Testis (tissue), 3 donors: ENCODE results near the gene ZNF428. TPM values are rescaled to one million over a fixed set of nuclear protein-coding genes. Genes with fewer than 3 reads are reported as not detected.

Experiments
- DNase-seq: peaks from one replicate; pipeline ENCODE4 v3.0.0-alpha.2; 2019
- H3K27ac ChIP-seq, 2 donors: fragments of 200-600 bp; sonication (generic); one replicate each; pipeline ENCODE4 v1.5.1; 2019
- H3K27me3 ChIP-seq: fragments of 200-600 bp; sonication (generic); one replicate; pipeline ENCODE4 v1.5.1; 2019
- H3K36me3 ChIP-seq: fragments of 200-600 bp; sonication (generic); one replicate; pipeline ENCODE4 v1.5.1; 2017; ENCODE audit warnings: low read depth; ENCODE audit errors: missing control alignments
- H3K4me1 ChIP-seq: fragments of 200-600 bp; sonication (generic); one replicate; pipeline ENCODE4 v1.5.1; 2019
- H3K4me3 ChIP-seq, 2 donors: fragments of 200-600 bp; sonication (generic); one replicate each; pipeline ENCODE4 v1.5.1; 2017 to 2019
- H3K9me3 ChIP-seq: fragments of 200-600 bp; sonication (generic); one replicate; pipeline ENCODE4 v1.5.1; 2017
- POLR2A ChIP-seq: fragments of 450-650 bp; IDR thresholded peaks from one replicate; pipeline ENCODE4 v1.6.1; 2017; ENCODE audit warnings: antibody characterized with exemption, mild to moderate bottlenecking, moderate library complexity
- WGBS, 2 donors: methylation state at CpG; one replicate each; pipeline ENCODE4 v1.1.5; 2018; 5-methylcytosine and 5-hydroxymethylcytosine counted together
- intact Hi-C: fragments of 100-400 bp; cut with DNase I; formaldehyde crosslinking; loops from one replicate; pipeline ENCODE4 v1.15.1; 2023; ENCODE audit warnings: low total_unique reads
- polyA plus RNA-seq: library from polyadenylated mRNA; stranded (reverse); fragments of 350-450 nt; fragmentation: Illumina TruSeq; extraction: RNeasy Lipid Tissue Mini Kit (QIAGEN cat#74804); gene quantifications from one replicate; pipeline ENCODE4 v1.2.3, GENCODE V29; 2014; ENCODE audit warnings: low read depth, low replicate concordance; ENCODE audit not compliant: insufficient read depth
- total RNA-seq, 2 donors: library from RNA; depleted of rRNA; stranded (reverse); fragments of >200 nt; gene quantifications; one replicate each; pipeline ENCODE4 v1.2.3, GENCODE V29; 2016
- TF ChIP-seq, protein P1 (sequence below), 3 experiments: fragments of 450-650 bp in 2 of 3; fragments of 200-600 bp in 1 of 3; sonication (generic) in 1 of 3; IDR thresholded peaks; one replicate each; pipeline ENCODE4 v1.5.1; 2016 to 2019; ENCODE audit warnings: antibody characterized with exemption in 3 of 3, mild to moderate bottlenecking in 2 of 3, moderate library complexity in 1 of 3

ZNF428 gene
- total and polyA plus RNA-seq, 3 donors from 2014 or later, result 64.1 to 94.2 (median 93.1) TPM

DNA sequence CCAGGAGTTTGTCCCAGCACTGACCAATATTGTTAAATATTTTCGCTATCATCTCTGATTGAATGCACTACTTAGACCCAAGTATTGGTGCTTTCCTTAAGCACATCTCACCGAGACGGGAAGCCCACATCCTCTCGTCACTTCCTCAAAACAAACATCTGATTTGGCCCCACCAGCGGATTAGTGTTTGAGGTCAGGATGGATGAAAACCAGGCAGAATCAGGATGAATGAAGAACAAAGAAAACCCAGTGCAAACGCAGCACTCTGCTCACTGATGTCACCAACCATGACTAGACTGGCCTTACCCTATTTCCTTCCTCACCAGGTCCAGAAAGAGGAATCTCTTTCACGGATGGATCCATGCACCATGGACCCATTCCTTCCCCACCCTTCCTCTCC, 44.6 kb upstream of the ZNF428 start:
- no peaks in the 10 kb centered on the region for H3K27me3 ChIP-seq
- TF ChIP-seq, protein P1, sequence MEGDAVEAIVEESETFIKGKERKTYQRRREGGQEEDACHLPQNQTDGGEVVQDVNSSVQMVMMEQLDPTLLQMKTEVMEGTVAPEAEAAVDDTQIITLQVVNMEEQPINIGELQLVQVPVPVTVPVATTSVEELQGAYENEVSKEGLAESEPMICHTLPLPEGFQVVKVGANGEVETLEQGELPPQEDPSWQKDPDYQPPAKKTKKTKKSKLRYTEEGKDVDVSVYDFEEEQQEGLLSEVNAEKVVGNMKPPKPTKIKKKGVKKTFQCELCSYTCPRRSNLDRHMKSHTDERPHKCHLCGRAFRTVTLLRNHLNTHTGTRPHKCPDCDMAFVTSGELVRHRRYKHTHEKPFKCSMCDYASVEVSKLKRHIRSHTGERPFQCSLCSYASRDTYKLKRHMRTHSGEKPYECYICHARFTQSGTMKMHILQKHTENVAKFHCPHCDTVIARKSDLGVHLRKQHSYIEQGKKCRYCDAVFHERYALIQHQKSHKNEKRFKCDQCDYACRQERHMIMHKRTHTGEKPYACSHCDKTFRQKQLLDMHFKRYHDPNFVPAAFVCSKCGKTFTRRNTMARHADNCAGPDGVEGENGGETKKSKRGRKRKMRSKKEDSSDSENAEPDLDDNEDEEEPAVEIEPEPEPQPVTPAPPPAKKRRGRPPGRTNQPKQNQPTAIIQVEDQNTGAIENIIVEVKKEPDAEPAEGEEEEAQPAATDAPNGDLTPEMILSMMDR (IDR thresholded peaks at IDR 0.05), result no peak
- TF ChIP-seq POLR2A, result no peak
- peaks cover 8% of the 10 kb centered on the region for H3K4me1 ChIP-seq
- DNase-seq, result no peak
- no peak overlapping the region for H3K27ac ChIP-seq
- intact Hi-C loops, result no loop called here
- H3K4me3 ChIP-seq, result no peak overlapping the region
- 78% methylated on average over 7 of the region's 7 CpGs for WGBS, 2 donors
- H3K36me3 ChIP-seq, result no peaks in the 10 kb centered on the region
- H3K9me3 ChIP-seq, result no peaks in the 10 kb centered on the region

DNA sequence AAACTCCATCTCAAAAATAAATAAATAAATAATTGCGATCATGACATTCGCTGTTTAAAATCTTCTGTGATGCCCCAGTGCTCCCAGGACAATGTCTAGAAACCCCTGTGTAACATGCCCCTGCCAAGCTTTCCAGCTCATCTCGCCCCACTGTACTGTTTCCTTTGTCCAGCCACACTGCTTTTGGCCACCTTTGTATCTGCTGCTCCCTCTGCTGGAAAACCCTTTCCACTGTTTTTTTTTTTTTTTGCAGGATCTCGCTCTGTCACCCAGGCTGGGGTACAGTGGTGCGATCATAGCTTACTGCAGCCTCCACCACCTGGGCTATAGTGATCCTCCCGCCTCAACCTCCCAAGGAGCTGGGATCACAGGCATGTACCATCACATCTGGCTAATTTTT, 43.1 kb upstream of the ZNF428 start:
- no peaks in the 10 kb centered on the region for H3K27me3 ChIP-seq
- DNase-seq, result no peak
- peaks cover 2% of the 10 kb centered on the region for H3K4me1 ChIP-seq
- 88 to 93% methylated on average over 6 of the region's 6 CpGs for WGBS, 2 donors
- H3K36me3 ChIP-seq, result no peaks in the 10 kb centered on the region
- no peak overlapping the region for H3K4me3 ChIP-seq
- no peak overlapping the region for H3K27ac ChIP-seq
- TF ChIP-seq, protein P1 (IDR thresholded peaks at IDR 0.05), result peak in 1 of 3 experiments; percentile 2
- no peak for TF ChIP-seq POLR2A
- intact Hi-C loops, result no loop called here
- H3K9me3 ChIP-seq, result no peaks in the 10 kb centered on the region

DNA sequence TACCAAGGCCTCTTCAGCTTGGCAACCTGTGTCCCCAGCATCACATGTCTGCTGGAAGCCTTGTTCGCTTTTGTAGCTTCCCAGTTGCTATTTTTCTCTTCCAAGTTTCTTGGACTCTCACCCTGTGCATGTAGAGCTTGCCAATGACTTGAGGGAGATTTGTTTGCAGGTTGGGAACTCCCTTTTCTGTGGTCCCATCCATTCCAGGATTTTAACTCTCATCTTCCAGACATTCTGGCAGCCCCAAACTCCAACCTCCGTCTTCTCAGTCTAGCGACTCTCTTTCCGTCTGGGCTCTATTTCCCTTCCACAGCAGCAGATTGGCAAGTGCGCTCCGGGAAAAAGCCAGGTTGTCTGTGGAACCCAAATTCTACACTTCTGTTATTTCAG, 41.5 kb upstream of the ZNF428 start:
- H3K27me3 ChIP-seq, result no peaks in the 10 kb centered on the region
- no peak for TF ChIP-seq POLR2A
- TF ChIP-seq, protein P1 (IDR thresholded peaks at IDR 0.05), result no peak
- H3K27ac ChIP-seq, result no peak overlapping the region
- H3K4me1 ChIP-seq, result no peaks in the 10 kb centered on the region
- intact Hi-C loops, result no loop called here
- DNase-seq, result no peak
- no peaks in the 10 kb centered on the region for H3K36me3 ChIP-seq
- H3K9me3 ChIP-seq, result no peaks in the 10 kb centered on the region
- H3K4me3 ChIP-seq, result no peak overlapping the region
- WGBS, 2 donors, result 93 to 95% methylated on average over 6 of the region's 6 CpGs

DNA sequence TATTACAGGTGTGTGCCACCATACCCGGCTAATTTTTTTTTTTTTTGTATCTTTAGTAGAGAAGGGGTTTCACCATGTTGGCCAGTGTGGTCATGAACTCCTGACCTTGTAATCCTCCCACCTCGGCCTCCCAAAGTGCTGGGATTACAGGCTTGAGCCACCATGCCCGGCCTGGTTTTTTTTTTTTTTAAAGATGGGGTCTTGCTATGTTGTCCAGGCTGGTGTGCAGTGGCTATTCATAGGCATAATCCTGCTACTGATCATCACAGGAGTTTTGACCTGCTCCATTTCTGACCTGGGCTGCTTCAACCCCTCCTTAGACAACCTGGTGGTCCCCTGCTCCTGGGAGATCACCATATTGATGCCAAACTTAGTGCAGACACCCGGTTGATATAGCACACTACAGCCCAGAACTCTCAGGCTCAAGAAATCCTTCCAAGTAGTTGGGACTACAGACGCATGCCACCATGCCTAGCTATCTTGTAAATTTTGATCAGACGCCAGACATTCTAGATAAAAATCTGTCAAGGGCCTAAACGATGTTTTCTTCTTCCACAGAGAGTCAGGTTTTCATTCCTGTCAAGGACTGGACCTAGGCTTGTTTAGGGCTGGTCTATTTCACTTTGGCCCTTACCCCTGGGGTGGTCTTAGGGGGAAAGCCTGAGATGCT, 41.0 kb upstream of the ZNF428 start:
- Histone ChIP-seq H3K9me3 (no peaks in the 10 kb centered on the region), H3K4me1 (no peaks in the 10 kb centered on the region), H3K36me3 (no peaks in the 10 kb centered on the region), H3K27me3 (no peaks in the 10 kb centered on the region), H3K4me3 (no peak overlapping the region), H3K27ac (no peak overlapping the region)
- intact Hi-C loops, result no loop called here
- TF ChIP-seq, protein P1 (IDR thresholded peaks at IDR 0.05), result no peak
- TF ChIP-seq POLR2A, result no peak
- no peak for DNase-seq
- 83 to 90% methylated on average over 7 of the region's 7 CpGs for WGBS, 2 donors

DNA sequence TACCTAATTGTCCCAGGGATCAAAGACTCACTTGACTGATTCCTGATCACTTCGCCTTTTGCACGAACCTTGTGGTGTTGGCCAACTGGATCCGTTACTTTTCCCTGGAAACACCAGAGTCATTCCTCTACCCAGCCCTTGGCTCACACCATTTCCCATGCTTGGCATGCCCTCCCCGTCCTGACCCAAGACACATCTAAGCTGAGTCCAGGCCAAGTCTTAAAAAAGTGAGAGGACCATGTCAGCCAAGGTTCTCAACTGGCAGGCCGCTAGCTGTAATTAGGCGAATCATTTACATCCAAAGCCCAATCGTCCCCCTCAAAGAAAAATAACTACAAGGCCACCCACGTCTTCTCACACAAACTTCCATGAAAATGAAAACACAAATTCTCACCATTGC, 39.1 kb upstream of the ZNF428 start:
- WGBS, 2 donors, result 95 to 98% methylated on average over 8 of the region's 8 CpGs
- TF ChIP-seq, protein P1 (IDR thresholded peaks at IDR 0.05), result no peak
- TF ChIP-seq POLR2A, result no peak
- Histone ChIP-seq H3K27ac (no peak overlapping the region), H3K4me3 (no peak overlapping the region), H3K4me1 (no peaks in the 10 kb centered on the region), H3K36me3 (no peaks in the 10 kb centered on the region), H3K9me3 (no peaks in the 10 kb centered on the region), H3K27me3 (no peaks in the 10 kb centered on the region)
- DNase-seq, result no peak
- intact Hi-C loops, result no loop called here
